Measurements from ENCODE around the gene AMIGO2. TPM values are rescaled to one million over a fixed set of nuclear protein-coding genes. Genes with fewer than 3 reads are reported as not detected.

AMIGO2 gene
- total and polyA plus RNA-seq, 7 donors = 0.48 to 1.1 (median 0.64) TPM

GRCh38 chr12:47029903-47030302 lies 49.9 kb downstream of the AMIGO2 start:
- no peak for ATAC-seq
- WGBS, 3 donors = 88 to 99% (median 91%) methylated on average over 2 of the region's 2 CpGs
- peaks cover 2% of the 10 kb centered on the region for H3K4me1 ChIP-seq
- DNase-seq = no peak
- no peaks in the 10 kb centered on the region for H3K27me3 ChIP-seq (ENCODE audit: insufficient read depth in 3 of 3, low read length in 2 of 3)
- H3K27ac ChIP-seq = no peak overlapping the region
- H3K9me3 ChIP-seq = no peaks in the 10 kb centered on the region
- H3K4me3 ChIP-seq = no peak overlapping the region
- TF ChIP-seq CTCF (IDR thresholded peaks at IDR 0.05) = no peak
- intact Hi-C loops (cut with DNase I) = loop anchor here (5.0 to 10.0 kb wide), 5 partner anchors 367 to 695 kb away; no protein-coding TSS in a partner anchor
- no peaks in the 10 kb centered on the region for H3K36me3 ChIP-seq (ENCODE audit: insufficient read depth in 1 of 2, low read depth in 1 of 2)

- Histone ChIP-seq H3K36me3 (ENCODE audit: insufficient read depth in 1 of 2, low read depth in 1 of 2) (no peaks in the 10 kb centered on the region), H3K4me1 (peaks cover 2% of the 10 kb centered on the region), H3K27me3 (ENCODE audit: insufficient read depth in 3 of 3, low read length in 2 of 3) (no peaks in the 10 kb centered on the region), H3K9me3 (no peaks in the 10 kb centered on the region), H3K27ac (no peak overlapping the region), H3K4me3 (no peak overlapping the region)
- intact Hi-C loops (cut with DNase I) = loop anchor here in 1 of 2 donors (10.0 kb wide), 1 partner anchor 694 kb away; no protein-coding TSS in a partner anchor
- ATAC-seq (no peak), DNase-seq (no peak)
- 83 to 88% (median 84%) methylated on average over 4 of the region's 4 CpGs for whole genome bisulfite sequencing, 3 donors
- no peak for TF ChIP-seq CTCF (IDR thresholded peaks at IDR 0.05)
Measured at GRCh38 chr12:47028981-47029708, 50.6 kb downstream of the AMIGO2 start.

GRCh38 chr12:47028186-47028585 lies 51.6 kb downstream of the AMIGO2 start:
- TF ChIP-seq CTCF (IDR thresholded peaks at IDR 0.05) = no peak
- Histone ChIP-seq H3K36me3 (ENCODE audit: insufficient read depth in 1 of 2, low read depth in 1 of 2) (no peaks in the 10 kb centered on the region), H3K4me1 (peaks cover 2% of the 10 kb centered on the region), H3K4me3 (no peak overlapping the region), H3K9me3 (no peaks in the 10 kb centered on the region), H3K27me3 (ENCODE audit: insufficient read depth in 3 of 3, low read length in 2 of 3) (no peaks in the 10 kb centered on the region), H3K27ac (no peak overlapping the region)
- ATAC-seq = no peak
- intact Hi-C loops (cut with DNase I) = loop anchor here in 1 of 2 donors (10.0 kb wide), 1 partner anchor 693 kb away; no protein-coding TSS in a partner anchor
- 87 to 89% (median 88%) methylated on average over 5 of the region's 5 CpGs for WGBS, 3 donors
- no peak for DNase-seq

Other genes starting within 250 kb of the AMIGO2 start
- gene PCED1B, start 338 bp downstream of the AMIGO2 start, total RNA-seq = 1 to 10 TPM in 1 of 4 donors, under 1 TPM in 3; 0.19 to 1.2 (median 0.69) TPM
- gene PCED1B, start 338 bp downstream of the AMIGO2 start, polyA plus RNA-seq = under 1 TPM; 0.18 to 0.38 (median 0.26) TPM